ENCODE results near the gene ADRA1B.

The ADRA1B gene

DNA sequence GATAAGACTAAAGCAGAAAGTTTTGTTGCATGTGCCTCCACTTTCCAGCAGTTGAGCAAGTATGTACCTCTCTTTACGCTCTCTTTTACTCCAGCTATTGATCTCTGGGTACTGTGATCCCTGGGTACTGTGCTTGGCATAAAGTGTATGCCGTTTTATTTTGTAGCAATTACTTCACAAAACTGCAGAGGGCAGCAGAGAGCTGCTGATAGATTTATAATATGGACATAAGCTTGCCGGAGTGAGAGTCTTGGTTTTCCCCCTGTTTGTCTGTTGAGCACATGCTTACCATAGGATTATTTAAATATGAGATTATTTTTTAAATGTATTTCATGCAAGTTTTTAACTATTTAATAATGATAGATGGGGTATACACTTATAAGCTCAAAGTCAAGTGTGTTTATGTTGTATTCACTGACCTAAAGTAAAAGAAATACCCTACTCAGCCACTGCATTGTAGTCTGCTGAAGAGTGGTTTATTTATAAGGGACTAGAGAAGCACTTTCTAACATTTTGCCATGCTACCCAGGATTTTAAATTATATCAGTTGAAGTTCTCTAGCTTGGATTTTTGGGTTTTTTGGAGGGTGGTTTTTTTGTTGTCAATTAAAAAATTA is 105.7 kb downstream of the ADRA1B start:
- peak; percentile 56 for DNase-seq
